Astrocyte (in vitro differentiated cells and primary cell): Measurements from ENCODE around the gene EDNRB. TPM values are rescaled to one million over a fixed set of nuclear protein-coding genes. Genes with fewer than 3 reads are reported as not detected.

Experiments used
- DNase-seq: peaks from one replicate; pipeline ENCODE4 v3.0.0-alpha.2; 2010; ENCODE audit warnings: low read depth
- FAIRE-seq: peaks from 2 replicates; lab custom pipeline; 2011; peaks lifted over from hg19 to GRCh38; lab: Jason Lieb, UNC
- H2AFZ ChIP-seq: 2 replicates; pipeline ENCODE4 v1.6.0; 2012; ENCODE audit warnings: low read depth, low read length, inconsistent platforms
- H3K27ac ChIP-seq: 2 replicates; pipeline ENCODE4 v1.5.1; 2011; ENCODE audit warnings: low read depth, low read length, inconsistent platforms
- H3K27me3 ChIP-seq: 2 replicates; pipeline ENCODE4 v1.6.0; 2011; ENCODE audit warnings: low read length, inconsistent platforms; ENCODE audit not compliant: insufficient read depth
- H3K36me3 ChIP-seq: 2 replicates; pipeline ENCODE4 v1.5.1; 2011; ENCODE audit warnings: low read length, inconsistent platforms; ENCODE audit not compliant: insufficient read depth
- H3K4me1 ChIP-seq: 2 replicates; pipeline ENCODE4 v1.5.1; 2011; ENCODE audit warnings: low read length, inconsistent platforms; ENCODE audit not compliant: insufficient read depth
- H3K4me2 ChIP-seq: 2 replicates; pipeline ENCODE4 v1.6.0; 2012; ENCODE audit warnings: low read length, inconsistent platforms
- H3K4me3 ChIP-seq: 2 replicates; pipeline ENCODE4 v1.5.1; 2011; ENCODE audit warnings: low read depth, mild to moderate bottlenecking, low read length, inconsistent platforms; ENCODE audit not compliant: insufficient read depth
- H3K79me2 ChIP-seq: 2 replicates; pipeline ENCODE4 v1.6.0; 2012; ENCODE audit warnings: mild to moderate bottlenecking, low read length, inconsistent platforms; ENCODE audit not compliant: insufficient read depth
- H3K9ac ChIP-seq: 2 replicates; pipeline ENCODE4 v1.6.0; 2012; ENCODE audit warnings: mild to moderate bottlenecking, low read length, inconsistent platforms
- H3K9me3 ChIP-seq: 2 replicates; pipeline ENCODE4 v1.5.1; 2012; ENCODE audit warnings: low read depth, mild to moderate bottlenecking, low read length, inconsistent platforms; ENCODE audit not compliant: insufficient read depth
- H4K20me1 ChIP-seq: 2 replicates; pipeline ENCODE4 v1.6.0; 2012; ENCODE audit warnings: low read length, inconsistent platforms; ENCODE audit not compliant: insufficient read depth
- H3K27ac Mint-ChIP-seq: one replicate; pipeline ENCODE4 v1.8.0; 2021; ENCODE audit warnings: mild to moderate bottlenecking, mixed read lengths; ENCODE audit not compliant: unreplicated experiment
- H3K27me3 Mint-ChIP-seq: one replicate; pipeline ENCODE4 v1.8.0; 2021; ENCODE audit warnings: low read depth, mixed read lengths; ENCODE audit not compliant: unreplicated experiment
- H3K36me3 Mint-ChIP-seq: one replicate; pipeline ENCODE4 v1.8.0; 2021; ENCODE audit warnings: low read depth, mixed read lengths; ENCODE audit not compliant: unreplicated experiment
- H3K4me1 Mint-ChIP-seq: one replicate; pipeline ENCODE4 v1.8.0; 2021; ENCODE audit warnings: low read depth, mixed read lengths; ENCODE audit not compliant: unreplicated experiment
- H3K4me3 Mint-ChIP-seq: one replicate; pipeline ENCODE4 v1.8.0; 2021; ENCODE audit warnings: mild to moderate bottlenecking, moderate library complexity, mixed read lengths; ENCODE audit not compliant: unreplicated experiment
- H3K9me3 Mint-ChIP-seq: one replicate; pipeline ENCODE4 v1.8.0; 2021; ENCODE audit warnings: mild to moderate bottlenecking, mixed read lengths; ENCODE audit not compliant: unreplicated experiment
- CTCF ChIP-seq: IDR thresholded peaks from 2 replicates; pipeline ENCODE4 v1.5.1; 2011; ENCODE audit warnings: low read depth, mild to moderate bottlenecking, inconsistent platforms, low read length, moderate library complexity; ENCODE audit not compliant: insufficient read depth
- EZH2 ChIP-seq: IDR thresholded peaks from 2 replicates; pipeline ENCODE4 v1.6.1; 2012; ENCODE audit warnings: mild to moderate bottlenecking, low read length, inconsistent platforms; ENCODE audit not compliant: insufficient read depth
- total RNA-seq: library from RNA; stranded (reverse); gene quantifications from 2 replicates; pipeline ENCODE4 v1.2.1, GENCODE V29; 2021

EDNRB gene
- total RNA-seq, 1 donor from 2014 or later = 3.2 TPM

- Mint-ChIP-seq H3K4me1 (peaks cover 4% of the 10 kb centered on the region), H3K9me3 (no peaks in the 10 kb centered on the region), H3K36me3 (no peaks in the 10 kb centered on the region), H3K27me3 (peaks cover 9% of the 10 kb centered on the region), H3K27ac (no peak overlapping the region), H3K4me3 (no peak overlapping the region)
- Histone ChIP-seq H3K27ac (no peak overlapping the region), H3K9me3 (no peaks in the 10 kb centered on the region), H2AFZ (peak overlapping the region; percentile 96), H3K79me2 (no peaks in the 10 kb centered on the region), H3K4me3 (peak overlapping the region; percentile 71), H4K20me1 (no peaks in the 10 kb centered on the region), H3K4me2 (peak overlapping the region; percentile 95), H3K27me3 (peaks cover 12% of the 10 kb centered on the region), H3K36me3 (no peaks in the 10 kb centered on the region), H3K9ac (peak overlapping the region; percentile 48), H3K4me1 (peaks cover 18% of the 10 kb centered on the region)
- DNase-seq (no peak), FAIRE-seq (no peak)
- no peak for TF ChIP-seq CTCF
- no peak for TF ChIP-seq EZH2
Observed at GRCh38 chr13:77919921-77920294, 1.3 kb upstream of the EDNRB start.

GRCh38 chr13:77919246-77919920 lies 752 bp upstream of the EDNRB start:
- Mint-ChIP-seq H3K27me3 (peaks cover 9% of the 10 kb centered on the region), H3K9me3 (no peaks in the 10 kb centered on the region), H3K4me1 (peaks cover 4% of the 10 kb centered on the region), H3K36me3 (no peaks in the 10 kb centered on the region), H3K27ac (no peak overlapping the region), H3K4me3 (no peak overlapping the region)
- H3K36me3 ChIP-seq = no peaks in the 10 kb centered on the region
- peaks cover 18% of the 10 kb centered on the region for H3K4me1 ChIP-seq
- DNase-seq = peak; percentile 20
- H4K20me1 ChIP-seq = no peaks in the 10 kb centered on the region
- no peak overlapping the region for H3K27ac ChIP-seq
- H3K27me3 ChIP-seq = peaks cover 12% of the 10 kb centered on the region
- H3K4me3 ChIP-seq = peak overlapping the region; percentile 71
- peak overlapping the region; percentile 95 for H3K4me2 ChIP-seq
- H3K9ac ChIP-seq = peak overlapping the region; percentile 48
- H3K9me3 ChIP-seq = no peaks in the 10 kb centered on the region
- H2AFZ ChIP-seq = peak overlapping the region; percentile 96
- TF ChIP-seq CTCF (no peak), EZH2 (no peak)
- no peaks in the 10 kb centered on the region for H3K79me2 ChIP-seq
- FAIRE-seq = no peak

GRCh38 chr13:77916488-77916887 lies 2.1 kb downstream of the EDNRB start:
- no peak for TF ChIP-seq CTCF
- Mint-ChIP-seq H3K27me3 (peaks cover 9% of the 10 kb centered on the region), H3K27ac (no peak overlapping the region), H3K4me1 (peaks cover 4% of the 10 kb centered on the region), H3K4me3 (no peak overlapping the region), H3K9me3 (no peaks in the 10 kb centered on the region), H3K36me3 (no peaks in the 10 kb centered on the region)
- H3K27me3 ChIP-seq = peaks cover 12% of the 10 kb centered on the region
- no peaks in the 10 kb centered on the region for H3K79me2 ChIP-seq
- H3K4me1 ChIP-seq = peaks cover 18% of the 10 kb centered on the region
- no peaks in the 10 kb centered on the region for H4K20me1 ChIP-seq
- no peak for DNase-seq
- H3K4me3 ChIP-seq = no peak overlapping the region
- no peak overlapping the region for H2AFZ ChIP-seq
- no peaks in the 10 kb centered on the region for H3K9me3 ChIP-seq
- FAIRE-seq = no peak
- no peak overlapping the region for H3K4me2 ChIP-seq
- no peaks in the 10 kb centered on the region for H3K36me3 ChIP-seq
- no peak overlapping the region for H3K27ac ChIP-seq
- no peak overlapping the region for H3K9ac ChIP-seq
